HepG2 (cell line): ENCODE measurements around the gene CA6.

ENCODE experiments used
- CTCF ChIP-seq: sonication (generic); formaldehyde crosslinking; IDR thresholded peaks from 2 replicates; pipeline ENCODE4 v1.5.0; 2020; ENCODE audit warnings: mild to moderate bottlenecking, missing genetic modification reagents, moderate library complexity
- EZH2 ChIP-seq: conservative IDR thresholded peaks from 2 replicates; pipeline ENCODE4 v1.6.1; 2012; ENCODE audit warnings: mild to moderate bottlenecking, low read depth, low read length, moderate library complexity
- HIVEP1 ChIP-seq: sonication (generic); formaldehyde crosslinking; IDR thresholded peaks from 2 replicates; pipeline ENCODE4 v1.4.0; 2020; ENCODE audit warnings: mild to moderate bottlenecking, missing genetic modification reagents
- MED1 ChIP-seq: sonication (generic); formaldehyde crosslinking; IDR thresholded peaks from 2 replicates; pipeline ENCODE4 v1.4.0; 2020; ENCODE audit warnings: missing genetic modification reagents
- NR2F1 ChIP-seq, 2 experiments: fragments of 450-650 bp in 1 of 2; formaldehyde crosslinking in 1 of 2; IDR thresholded peaks; 2 replicates each; pipeline versions ENCODE4 v1.5.0 to v1.6.1; 2016 to 2020; ENCODE audit warnings: mild to moderate bottlenecking in 1 of 2, missing compliant biosample characterization in 1 of 2, missing genetic modification reagents in 1 of 2, moderate library complexity in 1 of 2
- STAT5B ChIP-seq: sonication (generic); formaldehyde crosslinking; IDR thresholded peaks from 2 replicates; pipeline ENCODE4 v1.4.0; 2020; ENCODE audit warnings: missing genetic modification reagents

- no peak for TF ChIP-seq EZH2
- no peak for TF ChIP-seq NR2F1 (CRISPR knock-in tag; IDR thresholded peaks at IDR 0.05)
- TF ChIP-seq HIVEP1 (CRISPR knock-in tag), result no peak
- no peak for TF ChIP-seq MED1
- TF ChIP-seq STAT5B (CRISPR knock-in tag), result no peak
- TF ChIP-seq CTCF (CRISPR knock-in tag), result no peak
These were observed 20.9 kb downstream of the CA6 start for GRCh38 chr1:8966606-8967005.
